BJ (cell line): ENCODE data around the gene FBXW2. TPM values are rescaled to one million over a fixed set of nuclear protein-coding genes. Genes with fewer than 3 reads are reported as not detected.

ENCODE experiments used
- CTCF ChIA-PET: fragments of 350-600 bp; formaldehyde crosslinking; extraction: SDS; loops from one replicate; lab custom pipeline; 2021; ENCODE audit warnings: antibody characterized with exemption, inconsistent platforms; lab: Yijun Ruan, JAX
- POLR2A ChIA-PET: fragments of 300-600 bp; sonication (Branson Sonifier 250); formaldehyde crosslinking; extraction: SDS; loops from one replicate; lab custom pipeline; 2021; ENCODE audit warnings: antibody characterized with exemption; lab: Charles Lee
- DNase-seq: peaks from one replicate; pipeline ENCODE4 v3.0.0-alpha.2; 2011; ENCODE audit warnings: low read depth
- H3K27me3 ChIP-seq: 2 replicates; pipeline ENCODE4 v1.6.0; 2011; ENCODE audit warnings: low read length; ENCODE audit not compliant: control insufficient read depth, insufficient read depth
- H3K36me3 ChIP-seq: 2 replicates; pipeline ENCODE4 v1.5.1; 2011; ENCODE audit warnings: low read length; ENCODE audit not compliant: control insufficient read depth, insufficient read depth
- H3K4me3 ChIP-seq: 2 replicates; pipeline ENCODE4 v1.5.1; 2011; ENCODE audit warnings: low read depth, mild to moderate bottlenecking, control low read depth, low read length
- polyA plus RNA-seq: library from polyadenylated mRNA; depleted of rRNA; stranded (reverse); fragments of >200 nt; gene quantifications from 2 replicates; pipeline ENCODE4 v1.2.3, GENCODE V29; 2011
- TF ChIP-seq, protein P1 (sequence below): IDR thresholded peaks from 2 replicates; pipeline ENCODE4 v1.5.1; 2011; ENCODE audit warnings: low read depth, mild to moderate bottlenecking, control low read depth, inconsistent platforms, low read length, moderate library complexity; ENCODE audit not compliant: insufficient read depth

Gene FBXW2
- polyA plus RNA-seq, 1 experiment: 40.8 TPM

GRCh38 chr9:120715389-120715924 lies 77.8 kb downstream of the FBXW2 start:
- H3K27me3 ChIP-seq: no peaks in the 10 kb centered on the region
- POLR2A ChIA-PET: interaction anchor here (0.7 kb wide), 1 partner anchor 20 kb away, joined by 4 read pairs; no protein-coding TSS in a partner anchor
- DNase-seq: peak; percentile 57
- TF ChIP-seq, protein P1, sequence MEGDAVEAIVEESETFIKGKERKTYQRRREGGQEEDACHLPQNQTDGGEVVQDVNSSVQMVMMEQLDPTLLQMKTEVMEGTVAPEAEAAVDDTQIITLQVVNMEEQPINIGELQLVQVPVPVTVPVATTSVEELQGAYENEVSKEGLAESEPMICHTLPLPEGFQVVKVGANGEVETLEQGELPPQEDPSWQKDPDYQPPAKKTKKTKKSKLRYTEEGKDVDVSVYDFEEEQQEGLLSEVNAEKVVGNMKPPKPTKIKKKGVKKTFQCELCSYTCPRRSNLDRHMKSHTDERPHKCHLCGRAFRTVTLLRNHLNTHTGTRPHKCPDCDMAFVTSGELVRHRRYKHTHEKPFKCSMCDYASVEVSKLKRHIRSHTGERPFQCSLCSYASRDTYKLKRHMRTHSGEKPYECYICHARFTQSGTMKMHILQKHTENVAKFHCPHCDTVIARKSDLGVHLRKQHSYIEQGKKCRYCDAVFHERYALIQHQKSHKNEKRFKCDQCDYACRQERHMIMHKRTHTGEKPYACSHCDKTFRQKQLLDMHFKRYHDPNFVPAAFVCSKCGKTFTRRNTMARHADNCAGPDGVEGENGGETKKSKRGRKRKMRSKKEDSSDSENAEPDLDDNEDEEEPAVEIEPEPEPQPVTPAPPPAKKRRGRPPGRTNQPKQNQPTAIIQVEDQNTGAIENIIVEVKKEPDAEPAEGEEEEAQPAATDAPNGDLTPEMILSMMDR: no peak
- H3K36me3 ChIP-seq: no peaks in the 10 kb centered on the region
- H3K4me3 ChIP-seq: no peak overlapping the region
- CTCF ChIA-PET: no interaction called here

DNA sequence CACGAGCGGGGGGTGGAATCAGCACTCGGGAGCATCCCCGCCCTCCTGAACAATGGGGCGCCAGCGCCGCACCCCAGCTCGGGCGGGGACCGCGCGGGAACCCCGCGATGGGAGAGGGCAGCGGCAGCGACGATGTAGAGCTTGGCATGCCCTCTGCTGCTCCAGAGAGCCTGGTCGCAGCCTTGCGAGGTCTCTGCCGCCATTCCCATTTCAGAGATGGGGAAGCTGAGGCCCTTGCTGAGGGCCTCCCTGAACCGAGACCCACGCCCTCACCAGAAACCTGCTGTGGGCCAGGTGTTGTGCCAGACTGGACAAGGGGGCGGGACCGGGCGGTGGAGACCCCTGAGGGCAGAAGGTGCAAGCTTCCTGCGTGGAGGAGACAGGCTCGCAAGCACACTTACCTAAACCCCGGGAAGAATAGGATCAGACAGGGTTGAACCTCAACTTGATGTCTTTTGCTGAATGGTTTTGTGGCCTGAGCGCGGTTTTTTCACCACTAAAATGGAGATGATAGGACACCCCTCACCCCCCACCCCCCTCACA lies 78.3 kb downstream of the FBXW2 start:
- Histone ChIP-seq H3K27me3 (no peaks in the 10 kb centered on the region), H3K36me3 (no peaks in the 10 kb centered on the region), H3K4me3 (peak overlapping the region; percentile 82)
- POLR2A ChIA-PET: interaction anchor here (0.7 kb wide), 1 partner anchor 21 kb away, joined by 4 read pairs; no protein-coding TSS in a partner anchor
- CTCF ChIA-PET: interaction anchor here (0.6 kb wide), 1 partner anchor 14 kb away, joined by 3 read pairs; no protein-coding TSS in a partner anchor
- TF ChIP-seq, protein P1: no peak
- no peak for DNase-seq

DNA sequence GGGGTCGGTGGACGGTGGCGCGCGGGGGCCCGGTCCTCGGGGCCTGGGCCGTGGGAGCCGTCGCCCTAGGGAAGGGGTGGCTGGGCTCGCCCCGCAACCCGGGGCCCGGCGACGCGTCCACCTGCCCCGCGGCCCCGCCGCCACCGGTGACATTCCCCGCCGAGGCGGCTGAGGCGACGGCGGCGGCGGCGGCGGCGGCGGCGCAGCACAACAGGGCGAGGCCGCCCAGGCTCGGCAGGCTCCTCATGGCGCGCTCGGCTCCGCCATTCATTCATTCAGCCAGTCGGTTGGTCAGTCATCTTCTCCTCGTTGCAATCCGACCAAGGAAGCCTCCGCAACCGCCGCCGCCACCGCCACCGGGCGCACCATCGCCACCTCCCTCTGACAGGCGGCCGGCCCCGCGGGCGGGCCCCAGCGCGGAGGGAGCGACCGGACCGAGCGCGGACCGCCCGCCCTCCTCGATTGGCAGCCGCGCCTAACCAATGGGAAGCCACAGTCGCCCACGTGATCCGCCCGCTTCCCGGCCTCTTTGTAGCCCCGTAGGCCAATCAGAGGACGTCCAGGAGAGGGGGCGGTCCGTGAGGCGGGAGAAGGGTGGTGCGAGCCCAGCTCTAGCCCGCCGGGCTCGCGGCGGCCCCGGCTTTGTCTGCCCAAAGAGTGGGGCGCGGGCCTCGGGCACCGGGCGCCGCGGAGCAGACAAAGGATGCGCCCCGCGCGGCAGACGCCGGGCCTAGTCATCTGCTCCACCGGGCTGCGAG lies 78.9 kb downstream of the FBXW2 start, which contains the start of gene MEGF9:
MEGF9 (minus strand) TSS at position 383 of the 758 bp plus-strand sequence; CDS start at position 271, 112 bp downstream.
- peak; percentile 80 for DNase-seq
- peak within 1 kb of the TSS; percentile 82 for H3K4me3 ChIP-seq
- CTCF ChIA-PET: interaction anchor here (0.6 to 1.0 kb wide), 2 partner anchors 15 to 17 kb away, joined by 3 to 4 read pairs; no protein-coding TSS in a partner anchor
- POLR2A ChIA-PET: interaction anchor here (0.6 kb wide), 1 partner anchor 80 kb away, joined by 5 read pairs; no protein-coding TSS in a partner anchor
- TF ChIP-seq, protein P1: no peak
- no peaks in the 10 kb centered on the region for H3K36me3 ChIP-seq
- no peaks in the 10 kb centered on the region for H3K27me3 ChIP-seq

DNA sequence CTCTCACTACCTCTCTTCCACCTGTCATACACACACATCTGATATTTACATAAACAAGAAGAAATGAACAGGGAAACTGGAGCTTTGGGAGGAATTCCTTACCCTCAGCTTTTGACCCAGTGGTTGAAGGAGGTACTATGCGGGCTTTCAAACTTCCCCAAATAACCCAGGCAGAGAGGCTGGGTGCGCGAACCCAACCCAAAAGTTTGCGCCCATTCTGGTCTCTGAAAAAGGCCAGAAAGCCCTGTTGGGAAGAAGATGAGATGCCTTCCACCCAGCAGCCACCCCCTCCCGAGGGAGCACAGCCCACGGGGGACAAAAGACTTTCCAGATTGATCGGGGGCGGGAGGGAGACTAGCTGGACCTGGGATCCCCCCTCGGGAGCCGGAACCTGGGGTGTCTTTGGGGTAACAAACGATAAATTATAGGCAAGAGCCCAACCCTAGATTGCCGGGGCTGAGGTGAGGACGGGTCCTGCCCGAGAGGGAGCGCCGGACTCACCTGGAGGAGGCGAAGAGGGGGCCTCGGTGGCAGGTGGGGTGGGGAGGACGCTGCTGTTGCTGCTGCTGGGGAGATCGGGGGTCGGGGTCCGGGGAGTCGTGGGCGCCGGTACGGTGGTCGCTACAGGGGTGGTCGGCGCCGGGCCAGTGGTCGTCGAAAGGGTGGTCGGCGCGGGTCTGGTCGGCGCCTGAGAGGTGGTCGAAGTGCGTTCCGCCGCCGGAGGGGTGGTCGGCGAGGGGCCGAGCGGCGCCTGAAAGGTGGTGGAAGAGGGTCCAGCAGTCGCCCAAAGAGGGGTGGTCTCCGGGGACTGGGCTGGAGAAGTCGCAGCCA lies 79.7 kb downstream of the FBXW2 start:
- POLR2A ChIA-PET: interaction anchor here (0.6 kb wide), 1 partner anchor 80 kb away, joined by 5 read pairs; no protein-coding TSS in a partner anchor
- CTCF ChIA-PET: interaction anchor here (0.7 to 1.0 kb wide), 2 partner anchors 16 to 29 kb away, joined by 3 to 4 read pairs; no protein-coding TSS in a partner anchor
- Histone ChIP-seq H3K27me3 (no peaks in the 10 kb centered on the region), H3K36me3 (no peaks in the 10 kb centered on the region), H3K4me3 (peak overlapping the region; percentile 82)
- DNase-seq: no peak
- TF ChIP-seq, protein P1: peak; percentile 18; the same call in 1 of the 2 replicates
